Measurements from ENCODE around the gene SF3A1. TPM values are rescaled to one million over a fixed set of nuclear protein-coding genes. Genes with fewer than 3 reads are reported as not detected.

The SF3A1 gene
- total and polyA plus RNA-seq, 4 donors: 13.6 to 116 (median 68.0) TPM

DNA sequence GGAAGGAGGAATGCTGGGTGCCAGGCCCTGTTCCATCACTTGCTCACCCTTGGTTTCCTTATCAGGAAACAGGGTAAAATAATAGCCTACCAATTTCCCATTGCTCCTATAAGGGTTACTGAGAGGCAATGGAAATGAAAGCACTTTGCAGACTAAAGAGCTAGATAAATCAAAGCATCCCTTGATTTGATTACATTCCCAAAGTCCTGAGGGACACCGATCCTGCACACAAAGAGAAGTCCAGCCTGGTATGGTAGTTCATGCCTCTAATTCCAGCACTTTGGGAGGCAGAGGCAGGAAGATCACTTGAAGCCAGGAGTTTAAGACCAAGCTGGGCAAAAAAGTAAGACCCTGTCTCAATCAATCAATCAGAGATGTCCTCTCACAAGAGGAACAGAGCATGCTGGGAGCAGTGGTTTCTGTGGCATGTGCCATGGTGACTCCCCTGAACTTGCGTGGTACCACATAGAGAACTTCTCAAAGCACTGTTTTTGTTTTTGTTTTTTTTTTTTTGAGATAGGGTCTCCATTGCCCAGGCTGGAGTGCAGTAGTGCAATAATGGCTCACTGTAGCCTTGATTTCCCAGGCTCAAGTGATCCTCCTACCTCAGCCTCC lies 40.6 kb downstream of the SF3A1 start:
- no peak for ATAC-seq (ENCODE audit: low FRiP score)
- no peaks in the 10 kb centered on the region for H3K36me3 ChIP-seq (ENCODE audit: control insufficient read depth in 1 of 2, insufficient read depth in 2 of 2, low read length in 1 of 2)
- no peaks in the 10 kb centered on the region for H3K27me3 ChIP-seq (ENCODE audit: control insufficient read depth in 1 of 2, insufficient read depth in 2 of 2, low read length in 1 of 2)
- peaks cover 5 to 7% of the 10 kb centered on the region in 2 donors for H3K4me1 ChIP-seq (ENCODE audit: control insufficient read depth in 1 of 2, insufficient read depth in 2 of 2, low read length in 2 of 2)
- intact Hi-C loops (cut with DNase I): no loop called here
- no peaks in the 10 kb centered on the region for H3K9me3 ChIP-seq (ENCODE audit: control insufficient read depth, low read length)
- no peak overlapping the region for H3K27ac ChIP-seq (ENCODE audit: low read depth in 1 of 2, low read length in 2 of 2)
- no peak overlapping the region for H3K4me3 ChIP-seq (ENCODE audit: low read length in 2 of 2)
- peak in 1 of 2 donors; percentile 12 for DNase-seq
- WGBS, 2 donors: 88 to 93% methylated on average over 2 of the region's 2 CpGs

DNA sequence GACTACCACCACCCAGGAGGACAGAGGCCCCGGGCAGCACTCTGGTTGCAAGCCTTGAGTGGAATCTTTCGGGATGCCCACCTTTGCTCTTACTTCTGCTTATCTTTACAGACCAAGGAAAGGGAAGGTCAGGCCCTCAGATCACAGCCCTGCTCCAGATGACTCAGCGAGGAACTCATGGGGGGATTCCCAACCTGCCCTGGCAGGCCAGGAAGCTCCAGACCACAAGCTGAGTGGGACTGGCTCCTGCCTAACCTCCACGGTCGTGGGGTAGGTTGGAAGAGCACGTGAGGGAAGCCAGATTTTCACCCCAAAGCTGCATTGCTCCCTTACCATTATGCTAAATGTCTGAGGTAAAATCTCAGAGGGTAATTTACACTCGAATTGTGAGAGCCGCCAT lies 41.8 kb downstream of the SF3A1 start:
- Histone ChIP-seq H3K36me3 (ENCODE audit: control insufficient read depth in 1 of 2, insufficient read depth in 2 of 2, low read length in 1 of 2) (no peaks in the 10 kb centered on the region), H3K9me3 (ENCODE audit: control insufficient read depth, low read length) (no peaks in the 10 kb centered on the region), H3K4me1 (ENCODE audit: control insufficient read depth in 1 of 2, insufficient read depth in 2 of 2, low read length in 2 of 2) (peaks cover 13 to 17% of the 10 kb centered on the region in 2 donors), H3K4me3 (ENCODE audit: low read length in 2 of 2) (no peak overlapping the region), H3K27ac (ENCODE audit: low read depth in 1 of 2, low read length in 2 of 2) (no peak overlapping the region), H3K27me3 (ENCODE audit: control insufficient read depth in 1 of 2, insufficient read depth in 2 of 2, low read length in 1 of 2) (no peaks in the 10 kb centered on the region)
- intact Hi-C loops (cut with DNase I): no loop called here
- DNase-seq (peak in 1 of 2 donors; percentile 38), ATAC-seq (ENCODE audit: low FRiP score) (no peak)
- WGBS, 2 donors: 77 to 84% methylated on average over 8 of the region's 8 CpGs

GRCh38 chr22:30313527-30314363 lies 42.9 kb downstream of the SF3A1 start:
- ATAC-seq (ENCODE audit: low FRiP score): no peak
- no peak overlapping the region for H3K4me3 ChIP-seq (ENCODE audit: low read length in 2 of 2)
- 78 to 79% methylated on average over 6 to 8 of the region's 8 CpGs for WGBS, 2 donors
- H3K27me3 ChIP-seq (ENCODE audit: control insufficient read depth in 1 of 2, insufficient read depth in 2 of 2, low read length in 1 of 2): no peaks in the 10 kb centered on the region
- no peak overlapping the region for H3K27ac ChIP-seq (ENCODE audit: low read depth in 1 of 2, low read length in 2 of 2)
- DNase-seq: peak in 1 of 2 donors; percentile 12
- no peaks in the 10 kb centered on the region for H3K36me3 ChIP-seq (ENCODE audit: control insufficient read depth in 1 of 2, insufficient read depth in 2 of 2, low read length in 1 of 2)
- H3K9me3 ChIP-seq (ENCODE audit: control insufficient read depth, low read length): no peaks in the 10 kb centered on the region
- intact Hi-C loops (cut with DNase I): no loop called here
- H3K4me1 ChIP-seq (ENCODE audit: control insufficient read depth in 1 of 2, insufficient read depth in 2 of 2, low read length in 2 of 2): peaks cover 16 to 17% of the 10 kb centered on the region in 2 donors

GRCh38 chr22:30312053-30312452 lies 44.6 kb downstream of the SF3A1 start:
- Histone ChIP-seq H3K4me3 (ENCODE audit: low read length in 2 of 2) (no peak overlapping the region), H3K27me3 (ENCODE audit: control insufficient read depth in 1 of 2, insufficient read depth in 2 of 2, low read length in 1 of 2) (no peaks in the 10 kb centered on the region), H3K36me3 (ENCODE audit: control insufficient read depth in 1 of 2, insufficient read depth in 2 of 2, low read length in 1 of 2) (no peaks in the 10 kb centered on the region), H3K4me1 (ENCODE audit: control insufficient read depth in 1 of 2, insufficient read depth in 2 of 2, low read length in 2 of 2) (peaks cover 14 to 17% of the 10 kb centered on the region in 2 donors), H3K27ac (ENCODE audit: low read depth in 1 of 2, low read length in 2 of 2) (peak overlapping the region in 1 of 2 donors; percentile 23), H3K9me3 (ENCODE audit: control insufficient read depth, low read length) (no peaks in the 10 kb centered on the region)
- intact Hi-C loops (cut with DNase I): no loop called here
- DNase-seq: peak in 1 of 2 donors; percentile 42
- ATAC-seq (ENCODE audit: low FRiP score): no peak
- 62 to 67% methylated on average over 6 of the region's 6 CpGs for WGBS, 2 donors

GRCh38 chr22:30310881-30311771 lies 45.6 kb downstream of the SF3A1 start:
- peak; percentile 89 for ATAC-seq (ENCODE audit: low FRiP score)
- H3K27ac ChIP-seq (ENCODE audit: low read depth in 1 of 2, low read length in 2 of 2): peak overlapping the region; percentile 6 to 71
- peak; percentile 86 for DNase-seq
- intact Hi-C loops (cut with DNase I): no loop called here
- H3K4me3 ChIP-seq (ENCODE audit: low read length in 2 of 2): no peak overlapping the region
- no peaks in the 10 kb centered on the region for H3K9me3 ChIP-seq (ENCODE audit: control insufficient read depth, low read length)
- peaks cover 13 to 18% of the 10 kb centered on the region in 2 donors for H3K4me1 ChIP-seq (ENCODE audit: control insufficient read depth in 1 of 2, insufficient read depth in 2 of 2, low read length in 2 of 2)
- H3K36me3 ChIP-seq (ENCODE audit: control insufficient read depth in 1 of 2, insufficient read depth in 2 of 2, low read length in 1 of 2): no peaks in the 10 kb centered on the region
- H3K27me3 ChIP-seq (ENCODE audit: control insufficient read depth in 1 of 2, insufficient read depth in 2 of 2, low read length in 1 of 2): no peaks in the 10 kb centered on the region
- 8 to 12% methylated on average over 8 of the region's 8 CpGs for WGBS, 2 donors

DNA sequence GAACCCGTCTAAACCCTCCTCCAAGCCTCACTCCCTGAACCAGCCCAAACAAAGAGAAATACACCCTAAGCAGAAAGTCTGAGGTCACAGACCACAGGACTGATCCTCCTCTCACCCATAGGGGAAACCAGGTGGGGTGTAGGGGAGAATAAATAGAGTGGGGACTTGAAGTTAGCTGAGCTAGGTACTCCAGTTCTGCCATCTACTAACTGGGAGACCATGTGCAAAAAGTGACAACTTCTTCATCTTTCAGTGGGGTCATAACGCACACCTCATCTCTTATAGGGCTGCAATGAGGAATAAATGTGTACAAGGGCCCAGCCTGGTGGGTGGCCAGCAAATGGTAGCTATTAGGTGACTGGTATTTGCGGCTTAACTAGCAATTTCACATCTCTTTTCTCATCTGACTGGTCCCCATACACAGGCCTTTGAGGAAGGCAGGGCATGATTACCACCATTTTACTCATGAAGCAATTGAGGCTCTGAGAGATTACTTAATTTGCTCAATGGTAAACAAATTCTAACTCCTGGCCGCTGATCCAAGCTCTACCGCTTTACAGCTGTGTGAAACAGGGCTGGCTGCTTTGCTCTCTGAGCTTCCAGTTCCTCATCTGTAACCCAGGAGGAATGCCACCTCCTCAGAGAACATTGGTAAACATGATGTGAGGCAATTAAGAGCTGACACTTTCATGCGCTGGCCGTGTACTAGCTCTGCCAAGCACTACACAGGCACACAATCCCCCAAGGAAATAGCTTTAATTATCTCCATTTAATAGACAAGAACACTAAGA lies 46.5 kb downstream of the SF3A1 start:
- intact Hi-C loops (cut with DNase I): no loop called here
- peak overlapping the region; percentile 6 to 71 for H3K27ac ChIP-seq (ENCODE audit: low read depth in 1 of 2, low read length in 2 of 2)
- H3K36me3 ChIP-seq (ENCODE audit: control insufficient read depth in 1 of 2, insufficient read depth in 2 of 2, low read length in 1 of 2): no peaks in the 10 kb centered on the region
- H3K4me1 ChIP-seq (ENCODE audit: control insufficient read depth in 1 of 2, insufficient read depth in 2 of 2, low read length in 2 of 2): peaks cover 12 to 21% of the 10 kb centered on the region in 2 donors
- no peaks in the 10 kb centered on the region for H3K27me3 ChIP-seq (ENCODE audit: control insufficient read depth in 1 of 2, insufficient read depth in 2 of 2, low read length in 1 of 2)
- no peak overlapping the region for H3K4me3 ChIP-seq (ENCODE audit: low read length in 2 of 2)
- WGBS, 2 donors: 38 to 46% methylated on average over 7 of the region's 7 CpGs
- DNase-seq (peak in 1 of 2 donors; percentile 49), ATAC-seq (ENCODE audit: low FRiP score) (peak; percentile 17)
- no peaks in the 10 kb centered on the region for H3K9me3 ChIP-seq (ENCODE audit: control insufficient read depth, low read length)

GRCh38 chr22:30308518-30309230 lies 48.0 kb downstream of the SF3A1 start:
- DNase-seq (peak in 1 of 2 donors; percentile 43), ATAC-seq (ENCODE audit: low FRiP score) (no peak)
- WGBS, 2 donors: 76 to 77% methylated on average over 5 of the region's 5 CpGs
- intact Hi-C loops (cut with DNase I): no loop called here
- Histone ChIP-seq H3K27me3 (ENCODE audit: control insufficient read depth in 1 of 2, insufficient read depth in 2 of 2, low read length in 1 of 2) (no peaks in the 10 kb centered on the region), H3K4me3 (ENCODE audit: low read length in 2 of 2) (no peak overlapping the region), H3K9me3 (ENCODE audit: control insufficient read depth, low read length) (no peaks in the 10 kb centered on the region), H3K27ac (ENCODE audit: low read depth in 1 of 2, low read length in 2 of 2) (no peak overlapping the region), H3K36me3 (ENCODE audit: control insufficient read depth in 1 of 2, insufficient read depth in 2 of 2, low read length in 1 of 2) (no peaks in the 10 kb centered on the region), H3K4me1 (ENCODE audit: control insufficient read depth in 1 of 2, insufficient read depth in 2 of 2, low read length in 2 of 2) (peaks cover 12 to 24% of the 10 kb centered on the region in 2 donors)
